Measurements from ENCODE around the gene IL1RAPL2.
A peak's percentile ranks its signal among the peaks of the same experiment; 100 is the strongest.
"Not testable (repeated sequence)": the region's sequence is repeated elsewhere in the genome, so short reads cannot be mapped to it uniquely, and the experiment has no call there.

The IL1RAPL2 gene

GRCh38 chrX:105168577-105168976 lies 602.6 kb downstream of the IL1RAPL2 start:
- DNase-seq (ENCODE audit: low spot score) = no peak

GRCh38 chrX:105173071-105173470 lies 607.1 kb downstream of the IL1RAPL2 start:
- DNase-seq (ENCODE audit: low spot score) = no peak

GRCh38 chrX:105179644-105180043 lies 613.6 kb downstream of the IL1RAPL2 start:
- no peak for DNase-seq (ENCODE audit: low spot score)

GRCh38 chrX:105189093-105189492 lies 623.1 kb downstream of the IL1RAPL2 start:
- no peak for DNase-seq (ENCODE audit: low spot score)

GRCh38 chrX:105190252-105190853 lies 624.4 kb downstream of the IL1RAPL2 start:
- DNase-seq (ENCODE audit: low spot score) = no peak

- DNase-seq (ENCODE audit: low spot score) = peak; percentile 6
Measured at GRCh38 chrX:105191878-105192277, 625.9 kb downstream of the IL1RAPL2 start.

GRCh38 chrX:105209406-105209805 lies 643.4 kb downstream of the IL1RAPL2 start:
- no peak for DNase-seq (ENCODE audit: low spot score)

GRCh38 chrX:105210258-105210657 lies 644.3 kb downstream of the IL1RAPL2 start:
- no peak for DNase-seq (ENCODE audit: low spot score)

- no peak for DNase-seq (ENCODE audit: low spot score)
Measured at GRCh38 chrX:105211066-105211575, 645.1 kb downstream of the IL1RAPL2 start.

- DNase-seq (ENCODE audit: low spot score) = no peak
Measured at GRCh38 chrX:105219454-105220401, 653.7 kb downstream of the IL1RAPL2 start.

- DNase-seq (ENCODE audit: low spot score) = no peak
Measured at GRCh38 chrX:105220636-105221035, 654.6 kb downstream of the IL1RAPL2 start, which contains the start of gene TEX13A. Gene TEX13A (minus strand): TSS chrX:105220694. CDS start chrX:105220397, 297 bp downstream.

GRCh38 chrX:105221374-105221773 lies 655.4 kb downstream of the IL1RAPL2 start:
- DNase-seq (ENCODE audit: low spot score) = no peak

- no peak for DNase-seq (ENCODE audit: low spot score)
Measured at GRCh38 chrX:105226499-105226898, 660.5 kb downstream of the IL1RAPL2 start.

- DNase-seq (ENCODE audit: low spot score) = no peak
Measured at GRCh38 chrX:105228602-105229001, 662.6 kb downstream of the IL1RAPL2 start.

- DNase-seq (ENCODE audit: low spot score) = no peak
Measured at GRCh38 chrX:105229146-105229545, 663.1 kb downstream of the IL1RAPL2 start.

- DNase-seq (ENCODE audit: low spot score) = not testable (repeated sequence)
Measured at GRCh38 chrX:105237407-105237806, 671.4 kb downstream of the IL1RAPL2 start.

GRCh38 chrX:105241056-105241455 lies 675.1 kb downstream of the IL1RAPL2 start:
- no peak for DNase-seq (ENCODE audit: low spot score)

GRCh38 chrX:105260291-105261043 lies 694.5 kb downstream of the IL1RAPL2 start:
- DNase-seq (ENCODE audit: low spot score) = no peak

- no peak for DNase-seq (ENCODE audit: low spot score)
Measured at GRCh38 chrX:105263171-105263570, 697.2 kb downstream of the IL1RAPL2 start.

- DNase-seq (ENCODE audit: low spot score) = no peak
Measured at GRCh38 chrX:105263801-105264200, 697.8 kb downstream of the IL1RAPL2 start.

- no peak for DNase-seq (ENCODE audit: low spot score)
Measured at GRCh38 chrX:105265093-105265492, 699.1 kb downstream of the IL1RAPL2 start.

- no peak for DNase-seq (ENCODE audit: low spot score)
Measured at GRCh38 chrX:105266456-105266855, 700.5 kb downstream of the IL1RAPL2 start.

All from HuH-7.5 (cell line).